Stimulated activated CD4-positive, alpha-beta T cell treated with anti-CD3 and anti-CD28 coated beads, Interleukin-15, amount 100 ng/mL, for 1 hour (primary cell): ENCODE data around the gene SYCP1.
"Not testable (repeated sequence)": the region's sequence is repeated elsewhere in the genome, so short reads cannot be mapped to it uniquely, and the experiment has no call there.

Experiments used
- DNase-seq, 2 donors: peaks; one replicate each; pipeline ENCODE4 v3.0.0-alpha.2; 2020; ENCODE audit warnings: low read depth in 1 of 2, low spot score in 1 of 2

SYCP1 gene, protein sequence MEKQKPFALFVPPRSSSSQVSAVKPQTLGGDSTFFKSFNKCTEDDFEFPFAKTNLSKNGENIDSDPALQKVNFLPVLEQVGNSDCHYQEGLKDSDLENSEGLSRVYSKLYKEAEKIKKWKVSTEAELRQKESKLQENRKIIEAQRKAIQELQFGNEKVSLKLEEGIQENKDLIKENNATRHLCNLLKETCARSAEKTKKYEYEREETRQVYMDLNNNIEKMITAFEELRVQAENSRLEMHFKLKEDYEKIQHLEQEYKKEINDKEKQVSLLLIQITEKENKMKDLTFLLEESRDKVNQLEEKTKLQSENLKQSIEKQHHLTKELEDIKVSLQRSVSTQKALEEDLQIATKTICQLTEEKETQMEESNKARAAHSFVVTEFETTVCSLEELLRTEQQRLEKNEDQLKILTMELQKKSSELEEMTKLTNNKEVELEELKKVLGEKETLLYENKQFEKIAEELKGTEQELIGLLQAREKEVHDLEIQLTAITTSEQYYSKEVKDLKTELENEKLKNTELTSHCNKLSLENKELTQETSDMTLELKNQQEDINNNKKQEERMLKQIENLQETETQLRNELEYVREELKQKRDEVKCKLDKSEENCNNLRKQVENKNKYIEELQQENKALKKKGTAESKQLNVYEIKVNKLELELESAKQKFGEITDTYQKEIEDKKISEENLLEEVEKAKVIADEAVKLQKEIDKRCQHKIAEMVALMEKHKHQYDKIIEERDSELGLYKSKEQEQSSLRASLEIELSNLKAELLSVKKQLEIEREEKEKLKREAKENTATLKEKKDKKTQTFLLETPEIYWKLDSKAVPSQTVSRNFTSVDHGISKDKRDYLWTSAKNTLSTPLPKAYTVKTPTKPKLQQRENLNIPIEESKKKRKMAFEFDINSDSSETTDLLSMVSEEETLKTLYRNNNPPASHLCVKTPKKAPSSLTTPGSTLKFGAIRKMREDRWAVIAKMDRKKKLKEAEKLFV

GRCh38 chr1:114854693-114855320 lies at the start of gene SYCP1:
SYCP1 (plus strand) TSS chr1:114854863; CDS start chr1:114855465, 602 bp downstream.
- no peak for DNase-seq

DNA sequence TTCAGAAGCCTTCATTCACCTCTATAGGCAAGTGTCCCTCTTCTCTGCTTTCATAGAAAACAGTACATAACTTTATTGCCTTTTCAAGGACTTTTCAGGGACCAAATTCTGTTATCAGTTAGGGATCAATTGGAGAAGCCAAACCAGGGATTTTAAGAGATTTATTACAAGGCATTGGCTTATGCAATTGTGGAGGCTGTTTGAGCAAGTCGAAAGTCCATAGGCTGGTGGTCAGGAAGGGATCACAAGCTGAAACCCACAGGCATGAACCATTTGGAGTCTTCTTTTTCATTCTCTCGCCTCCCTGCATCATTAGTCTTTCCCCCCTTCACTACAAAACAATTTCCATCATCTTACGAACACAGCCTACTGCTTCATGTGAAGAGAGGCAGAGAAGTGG lies 34.8 kb upstream of the SYCP1 start:
- no peak for DNase-seq

DNA sequence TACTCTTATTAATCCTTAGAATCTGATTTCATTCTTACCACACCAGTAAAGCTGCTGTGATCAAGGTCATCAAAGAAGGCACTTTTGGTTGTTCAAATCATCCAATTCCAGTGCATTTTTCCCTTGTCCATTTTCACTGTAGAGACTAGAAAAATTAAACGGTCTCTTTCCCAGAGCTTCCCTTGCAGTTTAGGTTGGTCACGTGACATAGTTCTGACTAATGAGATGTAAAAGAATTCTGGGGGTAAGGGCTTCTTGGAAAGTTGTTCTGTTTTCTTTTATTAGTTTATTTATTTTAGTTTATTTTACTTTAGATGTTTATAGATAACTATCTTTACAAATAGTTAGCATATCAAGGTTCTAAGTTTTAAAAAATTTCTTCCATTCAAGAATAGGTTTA lies 34.3 kb upstream of the SYCP1 start:
- DNase-seq = no peak

GRCh38 chr1:114821978-114822377 lies 32.7 kb upstream of the SYCP1 start:
- no peak for DNase-seq

DNA sequence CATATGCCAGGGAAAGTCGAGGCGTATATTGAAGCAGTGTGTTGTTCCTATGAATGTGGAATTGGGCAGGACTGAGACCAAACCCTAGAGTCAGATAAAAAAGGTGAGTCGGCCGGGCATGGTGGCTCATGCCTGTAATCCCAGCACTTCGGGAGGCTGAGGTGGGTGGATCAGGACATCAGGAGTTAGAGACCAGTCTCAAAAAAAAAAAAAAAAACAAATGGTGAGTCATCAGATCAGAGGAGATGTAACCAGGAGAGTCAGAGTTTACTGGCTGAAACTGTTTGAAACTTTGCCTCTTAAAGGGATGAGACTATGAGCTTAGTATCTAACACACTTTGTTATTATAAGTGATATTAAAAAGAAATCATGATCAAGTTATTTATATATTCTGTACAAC lies 26.4 kb upstream of the SYCP1 start:
- no peak for DNase-seq

DNA sequence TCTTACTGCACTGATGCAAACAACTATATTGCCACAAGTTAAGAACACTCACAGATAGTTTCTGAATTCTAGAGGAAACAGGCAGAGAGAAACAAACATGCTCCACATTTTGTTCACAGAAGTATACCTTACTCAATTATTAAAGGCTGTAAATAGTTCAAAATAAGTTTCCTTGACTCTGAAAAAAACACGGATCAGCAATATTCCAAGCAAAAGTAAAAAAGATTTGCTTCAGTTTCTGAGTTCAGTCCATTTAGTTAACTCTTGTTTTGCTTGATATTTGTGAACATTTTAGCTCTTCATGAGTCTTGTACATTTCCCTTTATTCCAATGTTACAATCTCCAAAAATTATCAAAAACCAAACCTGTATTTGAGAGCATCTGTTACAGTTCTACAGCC lies 24.6 kb upstream of the SYCP1 start:
- not testable (repeated sequence) for DNase-seq

- DNase-seq = no peak
Observed at GRCh38 chr1:114831276-114831994, 23.2 kb upstream of the SYCP1 start.

- DNase-seq = no peak
Observed at GRCh38 chr1:114832057-114832456, 22.6 kb upstream of the SYCP1 start.

- DNase-seq = no peak
Observed at GRCh38 chr1:114833421-114833820, 21.2 kb upstream of the SYCP1 start.

GRCh38 chr1:114844270-114844669 lies 10.4 kb upstream of the SYCP1 start:
- no peak for DNase-seq

- no peak for DNase-seq
Observed at GRCh38 chr1:114853584-114853983, 1.1 kb upstream of the SYCP1 start.

GRCh38 chr1:114861384-114861783 lies 6.7 kb downstream of the SYCP1 start:
- no peak for DNase-seq

- DNase-seq = no peak
Observed at GRCh38 chr1:114892194-114892918, 37.7 kb downstream of the SYCP1 start.

- DNase-seq = no peak
Observed at GRCh38 chr1:114896795-114897194, 42.1 kb downstream of the SYCP1 start.

DNA sequence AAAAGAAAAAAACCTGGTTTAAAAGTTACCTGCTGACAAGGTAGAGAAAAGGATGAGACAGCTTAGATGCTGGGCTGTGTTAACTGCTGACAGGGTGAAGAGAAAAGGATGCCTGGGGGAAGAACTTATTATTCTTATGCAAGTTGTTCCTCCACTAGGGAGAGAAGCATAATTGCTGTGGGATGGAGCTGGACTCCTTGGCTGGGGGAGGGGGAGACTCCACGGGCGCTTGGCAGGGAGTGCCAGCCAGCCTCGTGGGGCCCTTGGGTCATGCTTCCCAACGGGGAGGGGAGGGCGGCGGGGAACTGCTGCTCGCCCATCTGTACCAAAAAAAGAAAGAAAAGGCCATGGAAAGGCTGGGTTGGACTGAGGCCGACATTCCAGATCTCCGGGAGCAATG lies 47.2 kb downstream of the SYCP1 start:
- no peak for DNase-seq

DNA sequence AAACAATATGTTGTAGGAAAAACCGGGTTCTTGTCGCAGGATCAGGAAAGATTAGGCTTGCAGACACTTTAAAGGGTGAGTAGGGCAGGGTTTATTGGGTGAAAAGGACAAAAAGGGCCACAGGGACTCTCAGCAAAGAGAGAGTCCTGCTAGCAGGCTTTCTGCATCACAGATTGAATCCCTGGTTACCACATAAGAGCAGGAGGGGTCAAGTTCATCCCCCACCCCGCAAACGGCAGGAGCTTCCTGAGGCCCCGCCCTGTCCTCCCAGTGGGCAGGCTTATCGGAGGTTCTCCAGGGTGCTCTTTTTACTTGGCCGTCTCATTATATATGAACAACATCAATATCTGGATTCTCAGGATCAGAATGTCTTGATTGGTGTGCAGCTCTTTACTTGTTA lies 47.7 kb downstream of the SYCP1 start:
- DNase-seq = no peak

DNA sequence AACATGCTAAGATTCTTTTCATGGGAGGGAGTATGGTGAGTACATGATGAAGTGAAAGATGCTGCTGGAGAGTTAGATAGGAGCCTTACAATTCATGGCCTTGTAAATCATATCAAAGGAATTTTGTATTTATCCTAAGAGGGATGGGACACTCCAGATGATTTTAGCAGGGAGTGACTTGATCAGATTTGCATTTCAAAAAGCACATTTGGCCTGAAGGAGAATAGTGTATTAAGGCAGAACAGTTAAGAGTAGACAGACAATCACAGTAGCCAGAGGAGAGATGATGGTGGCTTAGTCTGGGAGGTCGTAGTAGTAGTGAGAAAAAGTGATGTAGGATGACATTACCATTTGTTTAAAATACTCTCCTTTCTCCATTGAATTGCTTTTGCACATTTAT lies 48.8 kb downstream of the SYCP1 start:
- DNase-seq = no peak

DNA sequence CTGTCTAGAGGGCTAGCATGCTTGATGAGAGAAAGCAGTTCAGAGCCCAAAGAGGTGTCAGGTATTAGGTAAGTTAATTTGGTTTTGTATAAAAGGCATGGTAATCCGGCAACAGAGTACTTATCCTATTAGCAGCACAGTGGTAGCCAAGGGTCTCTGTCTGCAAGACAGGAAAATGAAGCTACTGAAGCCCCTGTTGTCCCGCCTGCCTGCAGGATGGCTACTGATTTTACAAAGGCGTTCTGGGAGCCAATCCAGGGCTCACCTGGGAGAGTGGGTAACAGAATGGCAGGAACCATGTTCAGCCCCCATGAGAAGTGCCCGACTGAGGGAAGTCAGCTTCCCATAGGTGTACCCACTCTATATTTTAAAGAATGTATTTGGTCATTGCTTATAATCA lies 61.1 kb downstream of the SYCP1 start:
- not testable (repeated sequence) for DNase-seq

- no peak for DNase-seq
Observed at GRCh38 chr1:114926607-114927006, 71.9 kb downstream of the SYCP1 start.

DNA sequence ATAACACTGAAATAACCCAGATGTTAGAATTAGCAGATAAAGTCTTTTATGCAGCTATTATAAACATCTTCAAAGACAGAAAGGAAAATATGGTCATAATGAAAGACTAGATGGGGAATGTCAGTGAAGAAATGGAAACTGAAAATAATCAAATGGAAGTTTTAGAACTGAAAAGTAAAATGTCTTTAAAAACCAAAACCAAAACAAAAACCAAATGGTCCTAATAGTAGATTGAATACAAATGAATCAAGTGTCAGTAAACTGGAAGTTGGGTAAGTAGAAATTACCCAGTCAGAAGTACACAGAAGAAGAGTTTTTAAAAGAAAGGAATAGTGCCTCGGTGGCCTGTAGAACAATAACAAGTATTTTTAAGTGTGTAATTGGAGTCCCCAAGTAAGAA lies 72.7 kb downstream of the SYCP1 start:
- DNase-seq = no peak
